Neural crest cell (in vitro differentiated cells): ENCODE data around the gene MASP1. TPM values are rescaled to one million over a fixed set of nuclear protein-coding genes. Genes with fewer than 3 reads are reported as not detected.

Experiments
- DNase-seq: peaks from one replicate; pipeline ENCODE4 v3.0.0; 2021; ENCODE audit warnings: low read depth, mixed read lengths, low spot score
- H3K27ac Mint-ChIP-seq: one replicate; pipeline ENCODE4 v1.8.0; 2021; ENCODE audit warnings: mild to moderate bottlenecking, mixed read lengths; ENCODE audit not compliant: unreplicated experiment
- H3K27me3 Mint-ChIP-seq: 2 replicates; pipeline ENCODE4 v1.8.0; 2021; ENCODE audit warnings: low read depth, mild to moderate bottlenecking, mixed read lengths
- H3K36me3 Mint-ChIP-seq: 2 replicates; pipeline ENCODE4 v1.8.0; 2021; ENCODE audit warnings: low read depth, mild to moderate bottlenecking, mixed read lengths
- H3K4me1 Mint-ChIP-seq: 2 replicates; pipeline ENCODE4 v1.8.0; 2021; ENCODE audit warnings: mixed read lengths
- H3K4me3 Mint-ChIP-seq: one replicate; pipeline ENCODE4 v1.8.0; 2021; ENCODE audit warnings: mild to moderate bottlenecking, mixed read lengths
- H3K9me3 Mint-ChIP-seq: 2 replicates; pipeline ENCODE4 v1.8.0; 2021; ENCODE audit warnings: mixed read lengths
- CTCF ChIP-seq: fragments of 200-600 bp; sonication (generic); conservative IDR thresholded peaks from 2 replicates; pipeline ENCODE4 v1.5.0; 2021; ENCODE audit warnings: antibody characterized with exemption, mild to moderate bottlenecking
- total RNA-seq: library from RNA; stranded (reverse); gene quantifications from 2 replicates; pipeline ENCODE4 v1.2.1, GENCODE V29; 2021

The MASP1 gene
- total RNA-seq, 1 donor from 2014 or later: 0.58 TPM

DNA sequence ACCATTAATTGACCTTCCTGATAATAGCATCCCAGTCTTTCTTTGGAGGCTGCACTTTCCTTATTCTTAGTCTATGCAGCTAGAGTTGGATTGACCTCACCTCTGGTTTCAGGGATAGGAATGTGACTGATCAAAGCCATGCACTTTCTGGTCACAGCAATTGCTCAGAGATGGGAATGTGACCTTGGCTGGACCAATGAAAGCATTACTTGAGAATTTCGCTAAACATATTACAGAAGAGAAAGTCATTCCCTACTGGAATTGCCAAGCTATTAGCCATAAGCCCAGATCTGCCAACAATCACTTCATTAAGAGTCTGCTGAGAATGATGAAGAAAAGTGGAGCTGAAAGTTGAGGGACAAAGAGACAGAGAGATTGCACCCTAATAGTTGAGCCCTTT, 61.5 kb downstream of the MASP1 start:
- no peak for TF ChIP-seq CTCF
- no peak overlapping the region for H3K27ac Mint-ChIP-seq
- peaks cover 8% of the 10 kb centered on the region for H3K27me3 Mint-ChIP-seq
- no peaks in the 10 kb centered on the region for H3K4me1 Mint-ChIP-seq
- no peak overlapping the region for H3K4me3 Mint-ChIP-seq
- H3K9me3 Mint-ChIP-seq: no peaks in the 10 kb centered on the region
- no peak for DNase-seq
- H3K36me3 Mint-ChIP-seq: no peaks in the 10 kb centered on the region

DNA sequence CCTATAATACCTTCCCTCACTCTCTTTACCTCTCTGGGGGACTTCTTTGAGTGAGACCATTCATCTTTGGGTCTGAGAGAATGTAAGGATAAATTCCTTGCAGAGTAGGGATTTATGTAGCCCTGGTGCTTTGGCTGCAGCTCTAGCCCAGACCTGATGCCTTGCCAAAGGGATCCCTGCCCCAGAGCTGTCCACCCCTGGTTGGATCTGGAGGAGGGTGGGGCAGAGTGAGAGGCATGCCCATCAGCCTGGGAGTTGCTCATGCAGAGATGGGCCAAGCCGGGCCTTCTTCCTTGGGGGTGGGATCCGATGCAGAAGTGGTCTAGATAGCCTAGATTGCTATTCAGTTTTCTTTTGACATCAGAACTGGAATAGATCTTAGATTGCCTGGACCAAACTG, 62.8 kb downstream of the MASP1 start:
- Mint-ChIP-seq H3K9me3 (no peaks in the 10 kb centered on the region), H3K4me1 (no peaks in the 10 kb centered on the region), H3K36me3 (no peaks in the 10 kb centered on the region), H3K4me3 (no peak overlapping the region), H3K27ac (no peak overlapping the region), H3K27me3 (peaks cover 8% of the 10 kb centered on the region)
- DNase-seq: no peak
- TF ChIP-seq CTCF: no peak

- Mint-ChIP-seq H3K27ac (no peak overlapping the region), H3K9me3 (no peaks in the 10 kb centered on the region), H3K36me3 (no peaks in the 10 kb centered on the region), H3K27me3 (peaks cover 8% of the 10 kb centered on the region), H3K4me3 (no peak overlapping the region), H3K4me1 (no peaks in the 10 kb centered on the region)
- TF ChIP-seq CTCF: no peak
- DNase-seq: no peak
Observed at GRCh38 chr3:187227658-187228258, 63.8 kb downstream of the MASP1 start.

GRCh38 chr3:187223799-187224198, 67.7 kb downstream of the MASP1 start:
- no peak for TF ChIP-seq CTCF
- no peaks in the 10 kb centered on the region for H3K4me1 Mint-ChIP-seq
- peaks cover 4% of the 10 kb centered on the region for H3K27me3 Mint-ChIP-seq
- no peaks in the 10 kb centered on the region for H3K36me3 Mint-ChIP-seq
- H3K27ac Mint-ChIP-seq: no peak overlapping the region
- H3K4me3 Mint-ChIP-seq: no peak overlapping the region
- DNase-seq: no peak
- no peaks in the 10 kb centered on the region for H3K9me3 Mint-ChIP-seq

GRCh38 chr3:187222801-187223200, 68.7 kb downstream of the MASP1 start:
- H3K27ac Mint-ChIP-seq: no peak overlapping the region
- H3K36me3 Mint-ChIP-seq: no peaks in the 10 kb centered on the region
- TF ChIP-seq CTCF: no peak
- H3K27me3 Mint-ChIP-seq: no peaks in the 10 kb centered on the region
- no peaks in the 10 kb centered on the region for H3K9me3 Mint-ChIP-seq
- no peaks in the 10 kb centered on the region for H3K4me1 Mint-ChIP-seq
- DNase-seq: no peak
- no peak overlapping the region for H3K4me3 Mint-ChIP-seq
